Memory B cell (primary cell): ENCODE results near the gene ITGA8.
"Not testable (repeated sequence)": the region's sequence is repeated elsewhere in the genome, so short reads cannot be mapped to it uniquely, and the experiment has no call there.

Source experiments
- ATAC-seq: fragments of 150-1000 bp; cut with Tn5 transposase; 2 replicates; pipeline ENCODE4 v1.10.0; 2021; ENCODE audit warnings: low read depth, mild to moderate bottlenecking, moderate library complexity
- DNase-seq, 2 donors: peaks; one replicate each; pipeline ENCODE4 v3.0.0; 2022; ENCODE audit warnings: low spot score in 2 of 2
- H3K27ac Mint-ChIP-seq: one replicate; pipeline ENCODE4 v1.8.0; 2022; ENCODE audit warnings: mild to moderate bottlenecking, moderate library complexity, mixed read lengths
- H3K27me3 Mint-ChIP-seq: one replicate; pipeline ENCODE4 v1.8.0; 2022; ENCODE audit warnings: mixed read lengths
- H3K36me3 Mint-ChIP-seq: one replicate; pipeline ENCODE4 v1.8.0; 2022; ENCODE audit warnings: mild to moderate bottlenecking, mixed read lengths
- H3K4me1 Mint-ChIP-seq: one replicate; pipeline ENCODE4 v1.8.0; 2022; ENCODE audit warnings: mixed read lengths
- H3K4me3 Mint-ChIP-seq: one replicate; pipeline ENCODE4 v1.8.0; 2022; ENCODE audit warnings: mild to moderate bottlenecking, moderate library complexity, mixed read lengths
- H3K9me3 Mint-ChIP-seq: one replicate; pipeline ENCODE4 v1.8.0; 2022; ENCODE audit warnings: mixed read lengths

The ITGA8 gene

DNA sequence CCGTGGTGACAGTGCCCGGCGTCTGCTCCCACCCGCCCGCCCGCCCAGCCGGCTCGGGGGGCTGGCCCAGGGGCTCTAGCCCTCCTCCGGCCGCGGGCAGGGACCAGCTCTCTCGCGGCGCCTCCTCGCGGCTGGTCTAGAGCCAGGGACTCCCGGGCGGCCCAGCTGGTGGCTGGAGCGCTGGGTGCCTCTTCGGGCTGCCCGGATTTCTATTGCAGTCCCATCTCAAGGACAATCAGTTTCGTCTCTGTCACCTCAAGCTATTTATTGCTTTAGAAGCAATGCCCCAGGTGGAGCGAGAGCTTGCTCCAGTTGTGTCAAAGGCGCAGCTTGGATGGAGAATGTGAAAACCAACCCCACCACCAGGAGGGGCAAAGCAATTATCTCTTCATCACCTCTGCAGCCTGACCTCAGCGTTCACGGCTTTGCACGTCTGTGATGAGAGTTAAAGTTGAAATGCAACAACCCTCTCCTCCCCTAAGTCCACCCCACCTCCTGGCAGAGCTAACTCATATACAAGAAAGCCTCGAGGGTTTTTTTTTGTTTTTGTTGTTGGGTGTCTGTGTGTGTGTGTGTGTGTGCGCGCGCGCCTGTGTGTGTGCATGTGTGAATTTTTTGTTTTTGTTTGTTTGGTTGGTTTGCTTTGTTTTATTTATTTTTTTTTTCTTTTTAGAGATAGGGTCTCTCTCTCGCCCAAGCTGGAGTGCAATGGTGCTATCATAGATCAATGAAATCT, at the start of gene ITGA8:
ITGA8 (minus strand) TSS at position 24 of the 736 bp plus-strand sequence. CDS start 151 bp downstream, outside the sequence.
- no peak for DNase-seq
- ATAC-seq = no peak
- Mint-ChIP-seq H3K27ac (no peak within 1 kb of the TSS), H3K27me3 (peaks cover 20% of the 10 kb centered on the region), H3K36me3 (no peaks in the 10 kb centered on the region), H3K4me1 (no peaks in the 10 kb centered on the region), H3K4me3 (no peak within 1 kb of the TSS), H3K9me3 (no peaks in the 10 kb centered on the region)

DNA sequence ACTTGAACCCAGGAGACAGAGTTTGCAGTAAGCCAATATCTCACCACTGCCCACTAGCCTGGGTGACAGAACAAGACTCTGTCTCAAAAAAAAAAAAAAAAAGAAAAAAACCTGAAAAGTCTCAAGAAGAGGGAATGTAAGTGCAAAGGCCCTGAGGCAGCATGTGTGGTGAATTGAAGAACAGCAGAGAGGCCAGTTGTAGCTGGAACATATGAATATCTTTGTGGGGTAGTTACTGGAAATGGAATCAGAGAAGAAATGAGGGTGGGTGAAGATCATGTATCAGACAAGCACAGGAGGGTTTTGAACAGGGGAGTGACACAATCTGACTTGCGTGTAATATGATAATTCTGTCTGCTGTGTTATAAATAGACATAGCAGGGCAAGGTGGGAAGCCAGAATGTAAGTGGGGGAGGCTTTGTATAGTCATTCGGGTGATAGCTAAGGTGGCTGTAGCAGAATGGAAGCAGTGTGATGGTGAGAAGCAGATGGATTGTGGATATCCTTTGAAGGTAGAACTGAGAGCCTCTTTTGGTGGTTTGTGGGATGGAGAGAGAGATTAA, 45.3 kb upstream of the ITGA8 start:
- peaks cover 5% of the 10 kb centered on the region for H3K4me1 Mint-ChIP-seq
- ATAC-seq = no peak
- no peak overlapping the region for H3K4me3 Mint-ChIP-seq
- H3K27me3 Mint-ChIP-seq = peaks cover 5% of the 10 kb centered on the region
- H3K27ac Mint-ChIP-seq = no peak overlapping the region
- H3K9me3 Mint-ChIP-seq = peaks cover 8% of the 10 kb centered on the region
- H3K36me3 Mint-ChIP-seq = peaks cover 13% of the 10 kb centered on the region
- DNase-seq = no peak

DNA sequence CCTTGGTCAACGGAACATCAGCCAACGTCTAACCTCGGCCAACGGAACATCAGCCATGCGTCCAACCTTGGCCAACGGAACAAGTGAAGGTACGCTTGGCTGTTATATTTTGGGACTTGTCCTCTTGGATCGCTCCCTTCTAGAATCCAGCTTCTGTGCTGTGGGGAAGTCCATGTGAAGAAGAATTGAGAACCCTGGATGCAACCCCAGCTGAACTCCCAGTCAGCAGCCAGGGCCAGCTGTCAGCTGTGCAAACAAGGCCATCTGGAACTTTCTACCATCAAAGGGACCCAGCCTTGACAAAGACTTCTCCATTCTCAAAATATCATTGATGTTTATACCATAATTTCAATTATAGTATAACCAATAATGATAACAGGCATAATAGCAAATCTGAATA, 43.3 kb upstream of the ITGA8 start:
- H3K27me3 Mint-ChIP-seq = peaks cover 7% of the 10 kb centered on the region
- no peak overlapping the region for H3K4me3 Mint-ChIP-seq
- ATAC-seq = no peak
- H3K36me3 Mint-ChIP-seq = peaks cover 8% of the 10 kb centered on the region
- H3K9me3 Mint-ChIP-seq = peaks cover 8% of the 10 kb centered on the region
- DNase-seq = no peak
- H3K4me1 Mint-ChIP-seq = no peaks in the 10 kb centered on the region
- H3K27ac Mint-ChIP-seq = no peak overlapping the region

DNA sequence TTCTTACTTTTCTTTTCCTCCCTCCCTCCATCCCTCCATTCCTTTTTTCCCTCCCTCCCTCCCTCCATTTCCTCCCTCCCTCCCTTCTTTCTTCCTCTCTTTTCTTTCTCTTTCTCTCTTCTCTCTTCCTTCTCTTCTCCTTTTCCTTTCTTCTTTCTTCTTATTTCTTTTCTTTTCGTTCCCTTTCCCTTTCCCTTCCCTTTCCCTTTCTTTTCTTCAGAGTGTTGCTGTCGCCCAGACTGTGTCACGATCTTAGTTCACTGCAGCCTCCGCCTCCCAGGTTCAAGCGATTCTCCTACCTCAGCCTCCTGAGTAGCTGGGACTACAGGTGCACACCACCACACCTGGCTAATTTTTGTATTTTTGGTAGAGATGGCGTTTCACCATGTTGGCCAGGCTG, 42.5 kb upstream of the ITGA8 start:
- H3K4me3 Mint-ChIP-seq, H3K27me3 Mint-ChIP-seq, ATAC-seq, H3K27ac Mint-ChIP-seq, DNase-seq, H3K36me3 Mint-ChIP-seq, H3K9me3 Mint-ChIP-seq, H3K4me1 Mint-ChIP-seq: not testable (repeated sequence)

DNA sequence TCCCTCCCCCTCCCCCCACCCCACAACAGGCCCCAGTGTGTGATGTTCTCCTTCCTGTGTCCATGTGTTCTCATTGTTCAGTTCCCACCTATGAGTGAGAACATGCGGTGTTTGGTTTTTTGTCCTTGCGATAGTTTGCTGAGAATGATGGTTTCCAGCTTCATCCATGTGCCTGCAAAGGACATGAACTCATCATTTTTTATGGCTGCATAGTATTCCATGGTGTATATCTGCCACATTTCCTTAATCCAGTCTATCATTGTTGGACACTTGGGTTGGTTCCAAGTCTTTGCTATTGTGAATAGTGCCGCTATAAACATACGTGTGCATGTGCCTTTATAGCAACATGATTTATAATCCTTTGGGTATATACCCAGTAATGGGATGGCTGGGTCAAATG, 41.5 kb upstream of the ITGA8 start:
- DNase-seq, H3K4me1 Mint-ChIP-seq, H3K9me3 Mint-ChIP-seq, H3K27ac Mint-ChIP-seq, H3K27me3 Mint-ChIP-seq, H3K4me3 Mint-ChIP-seq, H3K36me3 Mint-ChIP-seq, ATAC-seq: not testable (repeated sequence)

DNA sequence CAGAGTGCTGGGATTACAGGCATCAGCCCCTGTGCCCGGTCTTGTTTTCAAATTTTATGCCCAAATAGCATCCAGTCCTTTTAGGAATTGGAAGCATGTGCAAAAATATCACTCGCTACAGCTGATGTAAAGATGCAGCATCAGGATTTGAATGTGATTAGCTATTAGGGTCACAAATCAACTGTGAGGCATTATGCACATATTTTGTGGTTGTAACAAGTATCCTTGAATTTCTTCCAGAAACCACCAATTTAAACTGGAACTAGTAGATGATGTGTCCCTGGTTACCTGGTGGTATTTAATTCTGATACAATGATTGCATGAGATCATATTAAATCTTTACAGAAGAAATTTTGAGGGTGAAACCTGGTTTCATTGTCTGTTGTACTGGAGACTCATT, 41.0 kb upstream of the ITGA8 start:
- Mint-ChIP-seq H3K27ac (no peak overlapping the region), H3K4me1 (no peaks in the 10 kb centered on the region), H3K4me3 (no peak overlapping the region), H3K27me3 (peaks cover 7% of the 10 kb centered on the region), H3K9me3 (peaks cover 8% of the 10 kb centered on the region), H3K36me3 (peaks cover 6% of the 10 kb centered on the region)
- no peak for ATAC-seq
- no peak for DNase-seq

- no peak for ATAC-seq
- no peaks in the 10 kb centered on the region for H3K4me1 Mint-ChIP-seq
- peaks cover 3% of the 10 kb centered on the region for H3K36me3 Mint-ChIP-seq
- peaks cover 5% of the 10 kb centered on the region for H3K27me3 Mint-ChIP-seq
- DNase-seq = no peak
- no peak overlapping the region for H3K4me3 Mint-ChIP-seq
- no peak overlapping the region for H3K27ac Mint-ChIP-seq
- H3K9me3 Mint-ChIP-seq = peaks cover 2% of the 10 kb centered on the region
Measured at GRCh38 chr10:15759265-15759664, 39.5 kb upstream of the ITGA8 start.

- Mint-ChIP-seq H3K36me3 (peaks cover 3% of the 10 kb centered on the region), H3K9me3 (peaks cover 2% of the 10 kb centered on the region), H3K27ac (no peak overlapping the region), H3K4me1 (no peaks in the 10 kb centered on the region), H3K4me3 (no peak overlapping the region), H3K27me3 (peaks cover 5% of the 10 kb centered on the region)
- no peak for ATAC-seq
- no peak for DNase-seq
Measured at GRCh38 chr10:15758618-15759017, 38.9 kb upstream of the ITGA8 start.

GRCh38 chr10:15754937-15755336, 35.2 kb upstream of the ITGA8 start:
- Mint-ChIP-seq H3K4me1 (no peaks in the 10 kb centered on the region), H3K36me3 (no peaks in the 10 kb centered on the region), H3K27ac (no peak overlapping the region), H3K4me3 (no peak overlapping the region), H3K9me3 (no peaks in the 10 kb centered on the region), H3K27me3 (peaks cover 6% of the 10 kb centered on the region)
- no peak for DNase-seq
- ATAC-seq = no peak

DNA sequence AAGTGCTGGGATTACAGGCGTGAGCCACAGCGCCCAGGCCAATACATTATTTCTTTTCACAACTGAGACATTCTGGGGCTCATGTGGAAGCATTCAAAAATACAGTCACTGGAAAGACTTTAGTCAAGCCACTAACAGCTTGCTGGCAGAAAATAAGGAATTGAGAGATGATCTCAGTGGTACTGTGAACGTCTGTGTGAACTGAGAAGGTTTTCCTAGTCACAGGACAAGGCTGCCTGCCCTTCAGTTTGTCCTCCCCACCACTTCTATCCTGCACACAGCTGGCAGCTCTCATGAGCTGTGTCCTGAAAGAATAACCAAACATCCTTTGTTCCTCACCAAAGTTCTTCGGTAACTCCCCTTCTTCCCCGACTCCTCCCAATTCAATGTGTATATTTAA, 31.3 kb upstream of the ITGA8 start:
- H3K4me3 Mint-ChIP-seq = no peak overlapping the region
- H3K27ac Mint-ChIP-seq = no peak overlapping the region
- DNase-seq (no peak), ATAC-seq (no peak)
- no peaks in the 10 kb centered on the region for H3K9me3 Mint-ChIP-seq
- no peaks in the 10 kb centered on the region for H3K4me1 Mint-ChIP-seq
- H3K27me3 Mint-ChIP-seq = peaks cover 5% of the 10 kb centered on the region
- H3K36me3 Mint-ChIP-seq = no peaks in the 10 kb centered on the region

- Mint-ChIP-seq H3K4me3 (no peak overlapping the region), H3K9me3 (no peaks in the 10 kb centered on the region), H3K4me1 (no peaks in the 10 kb centered on the region), H3K36me3 (no peaks in the 10 kb centered on the region), H3K27ac (no peak overlapping the region), H3K27me3 (peaks cover 3% of the 10 kb centered on the region)
- no peak for DNase-seq
- no peak for ATAC-seq
Measured at GRCh38 chr10:15748126-15748525, 28.4 kb upstream of the ITGA8 start.

DNA sequence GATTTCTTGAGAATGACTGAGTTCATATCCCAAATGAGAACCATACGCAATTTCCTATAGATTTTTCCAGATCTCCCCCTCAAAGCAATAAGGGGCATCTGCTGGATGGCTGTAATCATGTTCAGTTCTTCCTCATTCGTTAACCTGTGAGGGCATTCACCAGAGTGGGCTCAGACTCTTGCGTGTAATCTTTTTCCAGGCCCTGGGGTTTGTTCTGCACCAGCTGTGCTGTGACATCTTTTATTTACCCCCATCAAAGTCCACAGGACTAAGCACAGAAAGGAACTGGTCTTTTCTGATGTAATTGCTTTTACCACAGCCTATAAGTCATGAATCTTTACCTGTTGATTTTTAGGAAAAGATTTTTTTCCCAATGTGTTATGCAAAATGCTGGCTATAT, 27.9 kb upstream of the ITGA8 start:
- no peaks in the 10 kb centered on the region for H3K4me1 Mint-ChIP-seq
- ATAC-seq (no peak), DNase-seq (no peak)
- no peaks in the 10 kb centered on the region for H3K36me3 Mint-ChIP-seq
- no peak overlapping the region for H3K27ac Mint-ChIP-seq
- H3K9me3 Mint-ChIP-seq = no peaks in the 10 kb centered on the region
- H3K4me3 Mint-ChIP-seq = no peak overlapping the region
- H3K27me3 Mint-ChIP-seq = peaks cover 2% of the 10 kb centered on the region

DNA sequence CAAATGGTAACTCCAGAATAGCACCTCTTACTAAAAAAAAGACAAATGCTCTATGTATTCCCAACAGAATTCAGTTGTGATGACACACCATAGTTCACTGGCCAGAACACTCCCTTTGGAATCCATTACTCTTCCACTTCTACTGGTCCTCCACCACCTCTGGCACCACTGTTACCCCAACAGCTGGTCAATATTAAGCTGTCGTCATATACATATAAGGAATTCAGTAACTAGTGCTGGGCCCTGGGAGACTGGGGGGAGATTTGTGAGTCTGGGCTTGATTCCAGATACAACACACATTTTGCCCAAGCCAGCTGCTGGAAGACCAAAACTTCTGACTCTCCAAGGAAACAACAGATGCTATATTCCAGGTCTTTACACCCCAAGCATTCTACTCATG, 26.0 kb upstream of the ITGA8 start:
- H3K36me3 Mint-ChIP-seq = no peaks in the 10 kb centered on the region
- ATAC-seq (no peak), DNase-seq (no peak)
- H3K4me3 Mint-ChIP-seq = no peak overlapping the region
- no peaks in the 10 kb centered on the region for H3K9me3 Mint-ChIP-seq
- H3K27me3 Mint-ChIP-seq = peaks cover 9% of the 10 kb centered on the region
- H3K4me1 Mint-ChIP-seq = no peaks in the 10 kb centered on the region
- H3K27ac Mint-ChIP-seq = no peak overlapping the region

GRCh38 chr10:15744217-15744865, 24.6 kb upstream of the ITGA8 start:
- Mint-ChIP-seq H3K9me3 (no peaks in the 10 kb centered on the region), H3K4me1 (no peaks in the 10 kb centered on the region), H3K4me3 (no peak overlapping the region), H3K27ac (no peak overlapping the region), H3K36me3 (no peaks in the 10 kb centered on the region), H3K27me3 (peaks cover 6% of the 10 kb centered on the region)
- ATAC-seq (no peak), DNase-seq (no peak)

GRCh38 chr10:15743443-15743842, 23.7 kb upstream of the ITGA8 start:
- H3K27ac Mint-ChIP-seq = no peak overlapping the region
- DNase-seq = no peak
- no peaks in the 10 kb centered on the region for H3K36me3 Mint-ChIP-seq
- H3K4me1 Mint-ChIP-seq = no peaks in the 10 kb centered on the region
- peaks cover 6% of the 10 kb centered on the region for H3K27me3 Mint-ChIP-seq
- H3K4me3 Mint-ChIP-seq = no peak overlapping the region
- no peak for ATAC-seq
- H3K9me3 Mint-ChIP-seq = no peaks in the 10 kb centered on the region
